Right lung (tissue), 10 donors: ENCODE results near the gene C17orf113. TPM values are rescaled to one million over a fixed set of nuclear protein-coding genes. Genes with fewer than 3 reads are reported as not detected.

Experiments used
- DNase-seq, 2 donors: peaks; one replicate each; pipeline ENCODE4 v3.0.0-alpha.2; 2013
- long read RNA-seq, 8 donors: transcript quantifications; one replicate each; lab custom pipeline, GENCODE V29; 2026
- polyA plus RNA-seq, 5 donors: library from polyadenylated mRNA; unstranded; fragments of 120-200 nt; gene quantifications; one replicate each; pipeline versions ENCODE4 v1.2.1 to v1.2.3, GENCODE V29; 2013; ENCODE audit warnings: inconsistent platforms in 1 of 5, low replicate concordance in 1 of 5; ENCODE audit not compliant: insufficient read length in 5 of 5, insufficient read depth in 1 of 5

C17orf113 gene
- polyA plus RNA-seq: 1 to 10 TPM; 3.6 to 5.0 (median 4.6) TPM
- long read RNA-seq, donor 1, partial matches to known transcripts: 0 of 1 reads
- long read RNA-seq, donor 1, other reads (novel, unspliced or antisense): 0 of 1 reads
- long read RNA-seq, donor 2: 0 reads
- long read RNA-seq, donor 3, partial matches to known transcripts: 0 of 1 reads
- long read RNA-seq, donor 3, other reads (novel, unspliced or antisense): 0 of 1 reads
- long read RNA-seq, donor 4, partial matches to known transcripts: 0 of 2 reads
- long read RNA-seq, donor 4, other reads (novel, unspliced or antisense): 0 of 2 reads
- long read RNA-seq, donor 5: 0 reads
- long read RNA-seq, donor 6: 0 reads
- long read RNA-seq, donor 7, partial matches to known transcripts: 0 of 1 reads
- long read RNA-seq, donor 7, other reads (novel, unspliced or antisense): 0 of 1 reads
- long read RNA-seq, donor 8: 0 reads

- peak; percentile 49 for DNase-seq
These were observed at the start of gene C17orf113 for GRCh38 chr17:42050393-42051012. Gene C17orf113, minus strand, starts transcription at chr17:42050601. Its CDS starts 7,225 bp downstream, at chr17:42043376.

- DNase-seq: no peak
These were observed 48.5 kb upstream of the C17orf113 start for GRCh38 chr17:42098730-42099399.

GRCh38 chr17:42097691-42098631, 47.6 kb upstream of the C17orf113 start, which contains the start of gene ZNF385C:
Gene ZNF385C, minus strand, starts transcription at chr17:42098473. Its CDS starts 35,417 bp downstream, at chr17:42063056.
- no peak for DNase-seq

- no peak for DNase-seq
These were observed 46.1 kb upstream of the C17orf113 start for GRCh38 chr17:42096360-42097111.

GRCh38 chr17:42094375-42095069, 44.1 kb upstream of the C17orf113 start:
- DNase-seq: no peak

- DNase-seq: no peak
These were observed 42.5 kb upstream of the C17orf113 start for GRCh38 chr17:42092939-42093338.

- no peak for DNase-seq
These were observed 40.8 kb upstream of the C17orf113 start for GRCh38 chr17:42090964-42091790.

GRCh38 chr17:42088736-42089135, 38.3 kb upstream of the C17orf113 start:
- no peak for DNase-seq

GRCh38 chr17:42087736-42088705, 37.6 kb upstream of the C17orf113 start:
- DNase-seq: no peak

- DNase-seq: no peak
These were observed 36.8 kb upstream of the C17orf113 start for GRCh38 chr17:42087042-42087701.

- DNase-seq: no peak
These were observed 31.2 kb upstream of the C17orf113 start for GRCh38 chr17:42081516-42082129.

- DNase-seq: no peak
These were observed 29.1 kb upstream of the C17orf113 start for GRCh38 chr17:42079541-42079940.

GRCh38 chr17:42078396-42079043, 28.1 kb upstream of the C17orf113 start:
- DNase-seq: no peak

GRCh38 chr17:42077755-42078154, 27.4 kb upstream of the C17orf113 start:
- DNase-seq: no peak

- DNase-seq: no peak
These were observed 26.6 kb upstream of the C17orf113 start for GRCh38 chr17:42076797-42077559.
